Activated naive CD4-positive, alpha-beta T cell treated with anti-CD3 and anti-CD28 coated beads, Interleukin-2, amount 10 ng/mL, durations not matched to agents 7 days and 5 days (primary cell): ENCODE data around the gene RAD51B.

Source experiments
- CTCF ChIA-PET: fragments of 350-600 bp; sonication (Branson Sonifier 250); formaldehyde crosslinking; loops from one replicate; lab custom pipeline; 2021; ENCODE audit warnings: antibody characterized with exemption; lab: Charles Lee
- DNase-seq: peaks from one replicate; pipeline ENCODE4 v3.0.0-alpha.2; 2020
- H3K27ac Mint-ChIP-seq: one replicate; pipeline ENCODE4 v1.8.0; 2021; ENCODE audit warnings: mild to moderate bottlenecking, moderate library complexity, mixed read lengths
- H3K27me3 Mint-ChIP-seq: one replicate; pipeline ENCODE4 v1.8.0; 2021; ENCODE audit warnings: mild to moderate bottlenecking, mixed read lengths
- H3K36me3 Mint-ChIP-seq: one replicate; pipeline ENCODE4 v1.8.0; 2021; ENCODE audit warnings: mixed read lengths
- H3K4me1 Mint-ChIP-seq: one replicate; pipeline ENCODE4 v1.8.0; 2021; ENCODE audit warnings: mixed read lengths
- H3K4me3 Mint-ChIP-seq: one replicate; pipeline ENCODE4 v1.8.0; 2021; ENCODE audit warnings: mild to moderate bottlenecking, moderate library complexity, mixed read lengths
- H3K9me3 Mint-ChIP-seq: one replicate; pipeline ENCODE4 v1.8.0; 2021; ENCODE audit warnings: mixed read lengths

Gene RAD51B

DNA sequence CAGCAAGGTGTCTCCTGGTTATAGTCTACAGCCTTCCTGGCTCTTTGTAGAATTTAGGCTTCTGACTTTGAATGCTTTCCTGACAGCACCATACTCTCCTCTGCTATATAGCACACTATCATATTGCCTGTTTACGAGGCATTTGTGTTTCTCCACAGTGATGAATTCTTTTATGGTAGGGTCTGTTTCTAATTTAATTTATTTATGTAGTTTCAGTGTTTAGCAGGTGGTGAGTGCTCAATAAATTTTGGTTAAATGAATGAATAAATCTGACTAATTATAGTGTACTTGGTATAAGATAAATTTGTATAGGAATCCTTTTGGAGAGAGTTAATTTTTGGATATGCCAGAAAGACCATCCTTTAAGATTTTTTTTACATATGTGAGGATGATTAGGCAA, 115.3 kb downstream of the RAD51B start:
- CTCF ChIA-PET: interaction anchor here (0.7 to 3.2 kb wide), 6 partner anchors 33 to 885 kb away, joined by 3 to 16 read pairs (median 3); no protein-coding TSS in a partner anchor
- DNase-seq: no peak
- H3K27ac Mint-ChIP-seq: no peak overlapping the region
- no peaks in the 10 kb centered on the region for H3K36me3 Mint-ChIP-seq
- H3K27me3 Mint-ChIP-seq: no peaks in the 10 kb centered on the region
- peaks cover 2% of the 10 kb centered on the region for H3K4me1 Mint-ChIP-seq
- H3K4me3 Mint-ChIP-seq: no peak overlapping the region
- peaks cover 7% of the 10 kb centered on the region for H3K9me3 Mint-ChIP-seq

DNA sequence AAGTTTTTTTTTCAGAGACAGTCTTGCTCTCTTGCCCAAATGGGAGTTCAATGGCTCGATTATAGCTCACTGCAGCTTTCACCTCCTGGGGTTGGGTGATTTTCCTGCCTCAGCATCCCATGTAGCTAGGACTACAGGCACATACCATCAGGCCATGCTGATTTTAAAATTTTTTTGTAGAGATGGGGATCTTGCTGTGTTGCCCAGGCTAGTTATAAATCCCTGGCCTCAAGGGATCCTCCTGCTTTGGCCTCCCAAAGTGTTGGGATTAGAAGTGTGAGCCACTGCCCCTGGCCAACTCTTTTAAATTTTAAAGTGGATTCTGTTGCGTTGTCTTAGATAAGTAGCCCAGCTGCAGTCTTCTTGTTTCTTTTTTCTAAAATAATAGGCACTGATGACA, 115.8 kb downstream of the RAD51B start:
- H3K36me3 Mint-ChIP-seq: no peaks in the 10 kb centered on the region
- DNase-seq: no peak
- no peak overlapping the region for H3K4me3 Mint-ChIP-seq
- CTCF ChIA-PET: no interaction called here
- no peaks in the 10 kb centered on the region for H3K27me3 Mint-ChIP-seq
- H3K27ac Mint-ChIP-seq: no peak overlapping the region
- H3K9me3 Mint-ChIP-seq: peaks cover 3% of the 10 kb centered on the region
- peaks cover 2% of the 10 kb centered on the region for H3K4me1 Mint-ChIP-seq

DNA sequence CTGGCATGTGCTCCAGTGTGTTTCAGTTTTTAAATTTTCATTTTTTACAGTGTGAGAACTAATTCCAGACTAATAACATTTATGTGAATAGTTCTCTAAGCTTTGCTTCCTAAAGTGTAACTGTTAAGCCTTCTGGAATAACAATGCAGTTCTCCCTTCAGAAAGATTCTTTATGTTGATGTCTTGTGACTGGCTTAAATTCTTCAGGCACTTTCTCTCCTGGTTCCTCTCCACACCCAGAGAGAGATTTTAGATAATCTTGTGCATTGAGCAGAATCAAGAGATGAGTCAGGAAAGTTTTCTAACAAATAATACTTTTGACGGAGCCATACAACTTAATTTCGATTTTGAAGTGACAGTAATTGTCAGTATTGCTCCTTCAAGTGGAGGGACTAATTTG, 118.5 kb downstream of the RAD51B start:
- Mint-ChIP-seq H3K36me3 (no peaks in the 10 kb centered on the region), H3K27me3 (no peaks in the 10 kb centered on the region), H3K27ac (no peak overlapping the region), H3K4me3 (no peak overlapping the region), H3K9me3 (no peaks in the 10 kb centered on the region), H3K4me1 (peaks cover 2% of the 10 kb centered on the region)
- CTCF ChIA-PET: no interaction called here
- DNase-seq: no peak

DNA sequence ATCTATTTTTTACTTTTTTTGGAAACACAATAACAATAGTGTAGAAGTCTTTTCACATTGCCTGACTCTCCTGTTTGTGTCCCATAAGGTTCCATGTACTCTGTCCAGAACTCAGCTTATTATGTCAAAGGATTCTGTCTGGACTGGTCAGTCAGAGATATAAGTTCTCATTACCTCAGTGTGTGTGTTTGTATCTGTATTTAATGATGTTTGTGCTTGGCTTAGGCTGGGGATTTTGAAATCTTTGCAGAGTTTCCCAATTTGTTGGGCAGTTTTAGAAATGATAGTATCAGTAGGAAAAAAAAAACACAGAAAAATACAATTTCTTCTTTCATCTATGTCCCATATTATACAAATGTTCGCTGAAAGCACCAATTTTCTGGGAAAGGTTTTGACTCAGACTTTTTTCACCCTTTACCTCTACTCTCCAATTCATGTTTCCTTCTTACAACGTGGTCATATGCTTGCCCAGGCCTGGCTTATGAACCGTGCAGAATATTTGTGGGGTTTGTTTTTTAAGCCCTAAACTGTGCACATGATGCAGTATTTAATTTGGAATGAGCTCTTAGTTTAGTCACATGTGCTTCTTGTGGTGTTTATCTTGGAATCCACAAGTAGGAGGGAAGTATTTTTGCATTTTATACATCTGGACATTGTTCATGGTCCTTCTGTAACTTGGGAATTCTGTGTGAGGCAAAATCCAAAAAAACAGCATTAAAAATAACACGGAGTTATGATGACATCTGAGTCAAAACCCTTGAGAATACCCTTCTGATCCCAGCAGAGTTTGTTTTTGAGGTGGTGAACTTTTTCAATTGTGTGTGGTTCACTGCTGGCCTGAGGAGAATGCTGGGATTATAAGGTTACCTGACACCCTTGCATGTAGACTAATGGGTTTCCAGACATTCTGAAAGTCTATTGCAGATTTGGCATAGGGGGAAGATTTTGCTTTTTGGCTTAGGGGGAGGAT, 121.2 kb downstream of the RAD51B start:
- no peaks in the 10 kb centered on the region for H3K36me3 Mint-ChIP-seq

DNA sequence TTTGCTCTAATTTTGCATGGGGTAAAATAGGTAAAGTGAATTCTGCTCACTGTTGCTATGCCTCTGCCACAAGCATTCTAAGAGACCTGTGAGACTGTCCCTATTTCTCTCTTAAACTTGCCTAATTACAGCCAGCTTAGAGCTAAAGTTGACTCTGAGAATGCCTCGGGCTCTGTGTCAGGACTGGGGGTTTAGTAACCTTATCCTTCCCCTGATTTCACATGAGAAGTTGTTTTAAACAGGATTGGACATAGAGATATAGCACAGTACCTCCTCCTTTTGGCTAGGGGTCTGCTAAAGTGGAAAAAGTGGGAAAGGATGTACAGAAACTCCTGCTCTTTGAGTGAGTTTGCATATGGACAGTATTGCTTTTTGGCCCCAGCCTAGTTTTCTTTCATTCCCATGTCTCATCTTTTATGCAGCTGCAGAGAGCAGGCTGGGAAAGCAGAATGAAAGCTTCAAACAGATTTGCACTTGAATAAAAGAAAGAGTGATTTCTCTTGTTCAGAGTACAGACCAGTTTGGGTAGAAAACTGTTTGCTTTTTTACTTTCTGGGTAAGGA, 122.0 kb downstream of the RAD51B start:
- no peaks in the 10 kb centered on the region for H3K9me3 Mint-ChIP-seq
- no peaks in the 10 kb centered on the region for H3K36me3 Mint-ChIP-seq
- H3K27ac Mint-ChIP-seq: no peak overlapping the region
- no peaks in the 10 kb centered on the region for H3K27me3 Mint-ChIP-seq
- no peaks in the 10 kb centered on the region for H3K4me1 Mint-ChIP-seq
- DNase-seq: no peak
- H3K4me3 Mint-ChIP-seq: no peak overlapping the region
- CTCF ChIA-PET: interaction anchor here (1.0 to 2.0 kb wide), 5 partner anchors 9 to 903 kb away, joined by 3 to 5 read pairs (median 3); no protein-coding TSS in a partner anchor

More for the DNA sequence above, 121.2 kb downstream of the RAD51B start:
- Mint-ChIP-seq H3K27ac (no peak overlapping the region), H3K27me3 (no peaks in the 10 kb centered on the region), H3K4me3 (no peak overlapping the region), H3K9me3 (no peaks in the 10 kb centered on the region), H3K4me1 (no peaks in the 10 kb centered on the region)
- CTCF ChIA-PET: interaction anchor here (1.0 to 2.0 kb wide), 2 partner anchors 103 to 876 kb away, joined by 3 to 5 read pairs; no protein-coding TSS in a partner anchor
- no peak for DNase-seq

DNA sequence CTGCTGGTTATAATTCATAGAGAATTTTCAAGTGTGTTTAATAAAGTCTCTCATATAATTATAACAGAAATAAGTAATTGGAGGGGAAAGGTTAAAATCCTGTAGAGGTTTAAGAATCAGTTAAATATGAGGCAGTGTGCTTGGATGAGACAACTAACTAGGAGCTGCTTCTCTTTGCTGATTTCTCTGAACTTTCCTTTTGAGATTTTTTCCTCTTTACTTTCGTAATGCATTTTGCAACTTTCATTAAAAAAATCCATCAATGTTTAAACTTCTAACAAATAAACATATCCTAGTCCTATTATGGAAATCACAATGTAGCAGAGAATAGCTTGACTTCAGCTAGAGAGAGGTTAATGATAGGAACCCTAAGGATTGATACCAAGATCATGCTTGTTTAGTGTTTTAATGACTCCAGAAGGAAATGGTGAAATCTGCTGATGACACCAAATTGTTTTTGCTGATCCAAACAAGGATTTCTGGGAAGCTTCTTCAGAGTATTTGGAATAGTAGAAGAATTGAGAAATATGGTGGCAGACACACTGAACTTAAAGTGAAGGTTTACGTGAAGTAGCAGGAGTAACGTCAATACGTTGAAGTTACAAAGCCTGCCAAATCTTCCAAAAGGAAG, 122.6 kb downstream of the RAD51B start:
- CTCF ChIA-PET: interaction anchor here (0.8 to 2.0 kb wide), 5 partner anchors 9 to 902 kb away, joined by 3 to 5 read pairs (median 3); no protein-coding TSS in a partner anchor
- H3K27ac Mint-ChIP-seq: no peak overlapping the region
- no peaks in the 10 kb centered on the region for H3K36me3 Mint-ChIP-seq
- DNase-seq: no peak
- H3K9me3 Mint-ChIP-seq: no peaks in the 10 kb centered on the region
- no peaks in the 10 kb centered on the region for H3K4me1 Mint-ChIP-seq
- no peak overlapping the region for H3K4me3 Mint-ChIP-seq
- no peaks in the 10 kb centered on the region for H3K27me3 Mint-ChIP-seq

DNA sequence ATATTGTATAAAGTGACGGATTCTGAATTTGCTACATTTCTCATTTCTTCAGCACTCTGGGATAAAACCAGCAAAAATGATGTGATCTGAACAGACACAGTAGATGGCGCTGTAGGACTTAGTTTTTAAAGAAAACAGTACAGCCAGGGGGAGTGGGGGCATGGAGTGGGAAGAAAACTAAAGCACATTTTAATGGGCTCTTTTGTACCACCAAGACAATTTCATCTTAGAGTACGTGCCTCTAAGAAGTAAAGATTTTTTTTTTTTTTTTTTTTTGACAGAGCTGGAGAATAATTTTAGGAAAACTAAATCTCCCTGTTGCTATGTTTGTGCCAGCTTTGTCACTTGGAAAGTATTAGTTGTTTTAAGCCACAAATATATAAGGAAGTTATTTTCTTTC, 124.4 kb downstream of the RAD51B start:
- CTCF ChIA-PET: interaction anchor here (0.6 to 2.6 kb wide), 17 partner anchors 9 to 1163 kb away, joined by 3 to 15 read pairs (median 3); no protein-coding TSS in a partner anchor
- Mint-ChIP-seq H3K27ac (no peak overlapping the region), H3K9me3 (no peaks in the 10 kb centered on the region), H3K27me3 (no peaks in the 10 kb centered on the region), H3K4me1 (no peaks in the 10 kb centered on the region), H3K4me3 (no peak overlapping the region), H3K36me3 (no peaks in the 10 kb centered on the region)
- DNase-seq: peak; percentile 60

DNA sequence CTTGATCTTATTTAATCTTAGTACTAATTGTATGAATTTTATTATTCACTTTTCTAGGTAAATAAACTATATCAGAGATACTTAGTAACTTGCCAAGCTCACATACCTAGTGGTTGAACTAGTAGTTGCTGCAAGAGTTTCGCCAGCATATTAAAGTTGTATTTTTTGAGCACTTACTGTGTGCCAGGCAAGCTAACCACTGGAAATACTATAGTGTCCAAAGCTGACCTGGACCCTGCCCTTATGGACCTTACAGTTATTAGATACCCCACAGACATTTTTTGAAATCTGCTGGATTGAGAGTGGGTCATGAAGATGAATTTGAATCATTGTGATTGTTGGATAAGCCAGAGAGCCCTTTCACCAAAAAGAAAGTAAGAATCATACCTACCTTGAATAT, 125.0 kb downstream of the RAD51B start:
- no peaks in the 10 kb centered on the region for H3K9me3 Mint-ChIP-seq
- no peak overlapping the region for H3K27ac Mint-ChIP-seq
- no peak for DNase-seq
- CTCF ChIA-PET: interaction anchor here (0.6 to 2.6 kb wide), 17 partner anchors 8 to 1162 kb away, joined by 3 to 15 read pairs (median 3); no protein-coding TSS in a partner anchor
- H3K27me3 Mint-ChIP-seq: no peaks in the 10 kb centered on the region
- H3K4me1 Mint-ChIP-seq: no peaks in the 10 kb centered on the region
- no peaks in the 10 kb centered on the region for H3K36me3 Mint-ChIP-seq
- no peak overlapping the region for H3K4me3 Mint-ChIP-seq

DNA sequence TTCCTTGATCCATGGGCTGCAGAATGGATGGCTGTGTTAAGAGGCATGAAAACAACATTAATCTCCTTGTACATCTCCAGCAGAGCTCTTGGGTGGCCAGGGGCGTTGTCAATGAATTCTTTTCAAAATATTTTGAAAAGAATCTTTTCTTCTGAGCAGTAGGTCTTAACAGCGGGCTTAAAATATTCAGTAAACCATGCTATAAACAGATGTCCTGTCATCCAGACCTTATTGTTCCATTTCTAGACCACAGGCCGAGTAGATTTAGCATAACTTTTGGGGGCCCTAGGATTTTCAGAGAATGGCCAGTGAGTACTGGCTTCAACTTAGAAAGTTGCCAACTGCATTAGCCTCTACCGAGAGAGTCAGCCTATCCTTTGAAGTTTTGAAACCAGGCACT, 130.2 kb downstream of the RAD51B start:
- Mint-ChIP-seq H3K27me3 (no peaks in the 10 kb centered on the region), H3K9me3 (no peaks in the 10 kb centered on the region), H3K4me3 (no peak overlapping the region), H3K27ac (no peak overlapping the region), H3K36me3 (no peaks in the 10 kb centered on the region), H3K4me1 (no peaks in the 10 kb centered on the region)
- CTCF ChIA-PET: no interaction called here
- DNase-seq: no peak

DNA sequence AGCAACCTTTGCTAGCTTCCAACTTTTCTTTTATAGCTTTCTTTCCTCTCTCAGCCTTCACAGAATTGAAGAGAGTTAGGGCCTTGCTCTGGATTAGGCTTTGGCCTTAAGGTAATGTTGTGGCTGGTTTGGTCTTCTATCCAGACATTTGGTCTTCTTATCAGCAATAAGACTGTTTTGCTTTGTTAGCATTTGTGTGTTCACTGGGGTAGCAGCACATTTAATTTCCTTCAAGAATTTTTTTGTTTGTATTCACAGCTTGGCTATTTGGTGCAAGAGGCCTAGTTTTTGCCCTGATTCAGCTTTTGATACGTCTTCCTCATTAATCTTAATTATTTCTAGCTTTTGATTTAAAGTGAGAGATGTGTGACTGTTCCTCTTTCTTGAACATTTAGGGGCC, 130.8 kb downstream of the RAD51B start:
- Mint-ChIP-seq H3K27ac (no peak overlapping the region), H3K36me3 (no peaks in the 10 kb centered on the region), H3K9me3 (no peaks in the 10 kb centered on the region), H3K4me1 (no peaks in the 10 kb centered on the region), H3K27me3 (no peaks in the 10 kb centered on the region), H3K4me3 (no peak overlapping the region)
- DNase-seq: no peak
- CTCF ChIA-PET: no interaction called here

DNA sequence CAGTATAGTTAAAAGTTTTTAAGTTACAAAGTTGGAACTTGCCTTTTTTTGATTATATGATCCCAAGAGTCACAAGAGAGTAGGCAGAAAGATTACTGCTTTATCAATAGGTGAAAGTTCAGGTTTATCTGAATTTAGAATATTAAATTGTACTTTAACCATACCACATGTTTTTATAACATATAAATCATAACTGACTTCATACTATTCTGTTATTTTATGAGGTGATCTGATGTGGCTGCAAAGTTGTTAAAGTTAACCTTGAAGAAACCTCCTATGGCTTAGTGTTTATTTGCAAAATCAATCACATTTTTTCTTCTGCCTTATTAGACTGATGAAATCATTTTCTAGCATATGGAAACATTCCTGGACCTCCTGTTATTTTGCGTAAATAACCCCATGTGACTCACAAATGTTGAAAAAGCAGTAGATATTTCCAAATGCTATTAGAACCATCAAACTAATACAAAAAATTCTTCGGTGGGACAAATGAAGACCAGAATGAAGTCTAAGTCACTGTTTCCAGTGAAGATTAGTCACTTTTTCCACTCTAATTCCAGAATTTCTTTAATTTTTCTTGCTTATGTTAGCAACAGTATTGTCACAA, 132.1 kb downstream of the RAD51B start:
- H3K9me3 Mint-ChIP-seq: no peaks in the 10 kb centered on the region
- no peak for DNase-seq
- H3K27ac Mint-ChIP-seq: no peak overlapping the region
- H3K27me3 Mint-ChIP-seq: no peaks in the 10 kb centered on the region
- no peak overlapping the region for H3K4me3 Mint-ChIP-seq
- CTCF ChIA-PET: no interaction called here
- no peaks in the 10 kb centered on the region for H3K36me3 Mint-ChIP-seq
- H3K4me1 Mint-ChIP-seq: no peaks in the 10 kb centered on the region

DNA sequence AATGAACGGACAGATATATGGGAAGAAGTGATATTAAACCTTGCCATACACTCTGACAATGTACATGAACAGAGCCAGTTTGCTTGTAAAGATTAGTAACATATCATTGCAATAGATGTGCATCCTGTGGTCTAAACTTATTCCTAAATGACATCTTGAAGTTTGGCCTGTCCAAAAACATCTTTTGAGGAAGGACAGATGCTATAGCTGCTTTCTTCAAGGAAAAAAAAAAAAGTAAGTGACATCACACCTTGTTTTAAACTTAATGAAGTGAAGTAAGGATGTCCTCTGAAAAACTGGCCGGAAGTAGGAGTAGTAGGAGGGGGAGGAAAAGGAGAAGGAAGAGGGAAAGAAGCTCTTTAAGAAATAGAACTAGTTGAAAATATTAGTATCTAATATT, 132.8 kb downstream of the RAD51B start:
- no peaks in the 10 kb centered on the region for H3K27me3 Mint-ChIP-seq
- no peaks in the 10 kb centered on the region for H3K36me3 Mint-ChIP-seq
- no peaks in the 10 kb centered on the region for H3K4me1 Mint-ChIP-seq
- CTCF ChIA-PET: interaction anchor here (1.0 kb wide), 1 partner anchor 8 kb away, joined by 3 read pairs; no protein-coding TSS in a partner anchor
- no peak overlapping the region for H3K4me3 Mint-ChIP-seq
- no peaks in the 10 kb centered on the region for H3K9me3 Mint-ChIP-seq
- H3K27ac Mint-ChIP-seq: no peak overlapping the region
- no peak for DNase-seq

DNA sequence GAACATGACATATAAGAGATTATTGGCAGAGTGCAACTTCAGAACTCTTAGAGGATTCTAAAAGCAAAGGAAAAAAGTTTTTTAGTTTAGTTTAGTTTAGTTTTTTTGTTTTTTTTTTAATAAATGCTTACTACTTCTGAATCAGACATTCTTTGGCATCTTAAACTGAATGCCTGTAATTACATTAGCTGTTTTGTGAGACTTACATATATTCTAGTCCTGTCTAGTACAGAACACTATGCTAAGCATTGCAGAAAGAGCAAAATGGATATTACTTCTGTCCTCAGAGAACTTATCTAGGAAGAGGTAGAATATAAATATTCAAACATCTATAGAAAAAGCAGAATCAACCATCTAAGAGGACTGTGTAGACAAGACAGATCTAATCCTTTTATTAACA, 133.2 kb downstream of the RAD51B start:
- CTCF ChIA-PET: interaction anchor here (1.0 kb wide), 1 partner anchor 9 kb away, joined by 3 read pairs; no protein-coding TSS in a partner anchor
- Mint-ChIP-seq H3K4me3 (no peak overlapping the region), H3K36me3 (no peaks in the 10 kb centered on the region), H3K27me3 (no peaks in the 10 kb centered on the region), H3K4me1 (no peaks in the 10 kb centered on the region), H3K9me3 (no peaks in the 10 kb centered on the region), H3K27ac (no peak overlapping the region)
- no peak for DNase-seq

DNA sequence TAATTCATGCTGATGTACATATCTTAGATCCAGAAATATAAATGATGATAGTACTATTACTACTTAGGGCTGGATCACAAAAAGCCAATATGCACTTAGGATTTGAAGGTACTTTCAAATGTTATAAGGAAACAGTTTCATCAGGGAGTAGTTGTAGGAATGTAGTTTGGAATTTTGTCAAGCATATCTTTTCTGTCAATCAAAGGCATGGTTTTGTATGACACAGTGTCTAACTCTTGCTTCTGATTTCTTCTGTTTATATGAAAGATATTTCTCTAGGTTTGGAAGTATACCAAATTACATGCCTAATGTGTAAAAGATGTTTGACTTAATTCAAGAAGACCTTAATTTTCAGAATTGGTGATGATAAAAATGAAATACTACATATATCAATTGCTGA, 135.7 kb downstream of the RAD51B start:
- CTCF ChIA-PET: no interaction called here
- DNase-seq: no peak
- Mint-ChIP-seq H3K27ac (no peak overlapping the region), H3K4me1 (no peaks in the 10 kb centered on the region), H3K4me3 (no peak overlapping the region), H3K36me3 (no peaks in the 10 kb centered on the region), H3K27me3 (no peaks in the 10 kb centered on the region), H3K9me3 (no peaks in the 10 kb centered on the region)
